Head of caudate nucleus (tissue), 42 donors: Measurements from ENCODE around the gene OR10C1.
"Not testable (repeated sequence)": the region's sequence is repeated elsewhere in the genome, so short reads cannot be mapped to it uniquely, and the experiment has no call there.

Source experiments
- DNase-seq, 42 donors: peaks; one replicate each; pipeline versions ENCODE4 v3.0.0 to v3.0.0-alpha.2; 2020 to 2021; ENCODE audit warnings: mixed read lengths in 7 of 42
- intact Hi-C: fragments of 100-400 bp; cut with DNase I; formaldehyde crosslinking; loops from one replicate; pipeline ENCODE4 v1.15.0; 2022

Gene OR10C1, protein sequence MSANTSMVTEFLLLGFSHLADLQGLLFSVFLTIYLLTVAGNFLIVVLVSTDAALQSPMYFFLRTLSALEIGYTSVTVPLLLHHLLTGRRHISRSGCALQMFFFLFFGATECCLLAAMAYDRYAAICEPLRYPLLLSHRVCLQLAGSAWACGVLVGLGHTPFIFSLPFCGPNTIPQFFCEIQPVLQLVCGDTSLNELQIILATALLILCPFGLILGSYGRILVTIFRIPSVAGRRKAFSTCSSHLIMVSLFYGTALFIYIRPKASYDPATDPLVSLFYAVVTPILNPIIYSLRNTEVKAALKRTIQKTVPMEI

DNA sequence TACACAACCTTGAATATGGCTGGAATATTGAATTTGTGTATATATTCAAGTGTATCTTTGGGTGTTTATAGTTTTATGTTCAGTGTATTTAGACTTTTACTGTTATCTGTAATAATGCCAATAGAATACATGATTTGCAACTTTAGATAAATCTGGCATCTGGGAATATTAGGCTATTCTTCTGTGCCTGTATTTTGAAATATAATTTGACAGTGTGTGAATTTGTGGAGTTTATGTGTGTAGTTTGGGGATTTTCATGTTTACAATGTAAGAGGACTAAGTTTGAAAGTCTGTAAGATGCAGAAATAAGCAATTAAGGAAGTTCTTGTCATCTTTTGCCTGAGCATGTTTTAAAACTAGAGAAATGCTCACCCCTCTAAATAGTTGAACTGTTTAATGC lies at the start of gene OR10C1:
Gene OR10C1, plus strand, starts transcription at position 301 of the 400 bp plus-strand sequence. CDS start 710 bp downstream, outside the sequence.
- no peak for DNase-seq
- intact Hi-C loops: no loop called here

DNA sequence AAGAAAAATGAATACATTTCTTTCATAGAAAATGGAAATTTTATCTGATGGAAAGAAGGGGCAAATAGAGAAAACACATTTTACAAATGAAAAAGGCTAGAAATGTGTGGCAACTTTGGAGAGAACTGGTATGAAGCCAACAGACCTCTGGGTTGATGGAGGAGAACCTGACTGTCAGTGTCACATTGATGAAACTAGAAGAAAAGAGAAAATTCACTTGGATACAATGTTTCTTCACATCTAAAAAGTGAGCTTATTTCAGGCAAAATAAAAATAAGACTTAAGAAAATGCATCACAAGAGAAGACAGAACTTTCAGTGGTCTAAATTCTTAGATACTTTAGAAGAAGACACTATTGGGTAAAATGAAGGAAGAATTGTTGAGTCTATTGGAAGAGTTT lies 43.8 kb upstream of the OR10C1 start, which contains the start of gene OR12D2:
Gene OR12D2, plus strand, starts transcription at position 301 of the 400 bp plus-strand sequence. CDS start 1,069 bp downstream, outside the sequence.
- intact Hi-C loops: no loop called here
- DNase-seq: no peak

DNA sequence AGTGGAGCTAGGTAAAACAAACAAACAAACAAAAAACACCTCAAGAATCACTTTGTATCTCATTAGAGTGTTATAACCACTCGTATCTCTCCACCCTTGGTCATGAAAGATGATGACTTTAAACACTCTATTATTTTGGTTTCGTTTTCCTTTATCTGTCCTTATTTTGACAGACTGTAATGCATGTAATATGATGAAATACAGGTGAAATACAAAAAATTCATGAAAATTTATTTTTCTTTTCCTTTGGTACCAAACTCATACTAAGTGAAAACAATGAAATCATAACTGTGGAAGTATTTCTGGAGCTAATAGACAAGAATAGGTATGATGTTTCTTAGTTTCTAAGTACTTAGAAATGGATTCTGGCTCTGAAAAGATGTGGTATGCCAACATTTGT lies 39.6 kb upstream of the OR10C1 start:
- intact Hi-C loops: no loop called here
- DNase-seq: no peak

DNA sequence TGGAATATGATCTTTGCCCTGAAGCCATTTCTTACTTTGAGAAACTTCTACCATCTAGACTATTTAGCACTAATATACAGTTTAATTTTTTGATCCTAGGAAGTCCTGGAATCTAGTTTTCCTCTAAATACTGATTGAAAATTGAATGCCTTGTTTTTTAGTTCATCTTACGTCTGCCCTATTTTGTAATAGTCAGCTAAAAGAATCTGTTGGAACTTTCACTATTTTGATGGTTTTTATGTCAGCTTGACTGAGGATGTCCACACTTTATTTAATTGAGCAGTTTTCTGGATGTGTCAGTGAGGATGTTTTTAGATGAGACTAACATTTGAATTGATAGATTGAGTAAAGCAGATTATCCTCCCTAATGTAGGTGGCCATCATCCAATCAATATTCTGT lies 35.3 kb upstream of the OR10C1 start:
- intact Hi-C loops: no loop called here
- DNase-seq: no peak

DNA sequence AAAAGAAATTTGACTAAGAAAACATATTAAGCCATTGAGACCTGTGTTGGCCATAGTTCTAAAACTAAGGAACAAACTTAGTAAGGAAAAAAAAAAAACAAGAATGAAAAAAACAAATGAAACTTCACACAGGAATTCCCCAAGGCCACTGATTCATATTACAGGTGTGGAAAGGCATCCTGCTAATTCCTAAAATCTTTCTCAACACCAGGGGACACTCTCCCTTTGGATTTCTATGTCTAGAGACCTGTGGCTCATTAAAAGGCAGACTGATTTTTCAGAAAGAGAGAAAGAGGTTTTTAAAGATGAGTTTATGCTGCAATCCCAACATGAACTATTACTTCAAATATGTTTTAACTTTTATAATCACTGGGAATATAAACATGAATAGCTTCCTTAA lies 24.5 kb upstream of the OR10C1 start, which contains the start of gene OR12D1:
Gene OR12D1, plus strand, starts transcription at position 341 of the 400 bp plus-strand sequence.
- intact Hi-C loops: no loop called here
- DNase-seq: no peak

DNA sequence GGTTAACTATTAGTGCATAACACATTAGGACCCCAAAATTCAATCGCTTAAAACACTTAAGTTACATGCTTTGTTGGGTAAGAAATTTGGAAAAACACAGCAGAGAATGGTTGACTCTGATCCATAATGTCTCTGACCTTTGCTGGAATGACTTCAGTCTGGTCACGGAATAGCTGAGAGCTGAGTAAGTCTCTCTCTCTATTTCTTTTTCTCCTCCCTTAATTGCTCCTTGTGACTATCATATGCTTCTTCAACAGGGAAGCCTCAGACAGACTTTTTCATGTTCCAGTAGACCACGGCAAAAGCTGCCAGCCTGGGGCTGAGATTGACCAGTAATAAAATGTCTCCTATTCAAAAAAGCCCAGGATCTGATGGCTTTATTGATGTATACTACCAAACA lies 19.6 kb upstream of the OR10C1 start:
- DNase-seq: no peak
- intact Hi-C loops: no loop called here

DNA sequence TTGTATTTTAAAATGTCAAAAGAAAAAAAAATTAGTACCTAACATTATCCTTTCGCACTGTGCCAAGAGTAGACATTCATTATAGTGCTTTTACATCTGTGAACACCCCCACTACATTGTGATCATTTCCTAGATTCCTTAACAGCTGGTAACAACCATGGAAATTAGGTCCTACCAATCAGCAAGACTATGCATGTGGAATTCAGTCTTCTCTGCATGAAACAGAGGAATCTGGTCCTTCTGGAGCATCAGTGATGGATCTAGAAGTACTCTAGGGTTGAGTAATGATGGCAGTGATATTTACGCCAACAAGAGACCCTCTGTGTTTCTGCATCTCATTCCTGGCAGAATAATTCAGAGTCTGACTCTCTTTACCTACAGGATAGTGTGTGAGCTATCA lies 14.9 kb upstream of the OR10C1 start:
- DNase-seq: no peak
- intact Hi-C loops: no loop called here

DNA sequence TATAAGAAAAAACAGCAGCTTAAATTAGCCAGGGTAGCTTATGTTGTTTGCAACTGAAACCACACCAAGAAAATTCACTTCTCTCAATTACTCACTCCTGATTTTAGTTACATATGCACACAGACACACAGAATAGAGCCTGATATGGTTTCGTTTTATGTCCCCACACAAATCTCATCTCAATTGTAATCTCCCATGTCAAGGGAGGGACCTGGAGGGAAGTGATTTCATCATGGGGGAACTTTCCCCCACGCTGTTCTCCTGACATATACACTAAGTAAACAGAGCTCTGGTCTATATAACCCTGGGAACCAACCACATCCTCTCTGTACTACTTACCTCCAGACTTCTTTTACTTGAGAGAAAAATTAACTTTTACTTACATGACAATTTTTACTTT lies 14.5 kb upstream of the OR10C1 start:
- intact Hi-C loops: no loop called here
- no peak for DNase-seq

DNA sequence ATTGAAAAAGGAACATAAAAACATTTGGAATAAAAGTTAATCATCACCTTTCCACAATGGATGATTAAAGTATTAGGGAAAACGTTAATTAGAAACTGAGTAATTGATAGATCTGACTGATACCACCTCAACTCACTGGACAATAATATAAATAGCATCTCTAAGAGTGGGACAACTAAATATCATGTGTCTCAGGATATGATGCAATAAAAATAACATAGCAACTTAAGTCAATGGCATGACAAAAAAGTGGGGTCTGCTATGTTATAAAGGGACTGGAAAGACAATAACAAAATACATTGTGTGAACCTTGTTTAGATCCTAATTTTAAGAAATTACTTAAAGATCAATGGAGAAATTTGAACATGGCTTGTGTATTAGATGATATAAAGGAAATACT lies 14.0 kb upstream of the OR10C1 start:
- intact Hi-C loops: no loop called here
- no peak for DNase-seq

DNA sequence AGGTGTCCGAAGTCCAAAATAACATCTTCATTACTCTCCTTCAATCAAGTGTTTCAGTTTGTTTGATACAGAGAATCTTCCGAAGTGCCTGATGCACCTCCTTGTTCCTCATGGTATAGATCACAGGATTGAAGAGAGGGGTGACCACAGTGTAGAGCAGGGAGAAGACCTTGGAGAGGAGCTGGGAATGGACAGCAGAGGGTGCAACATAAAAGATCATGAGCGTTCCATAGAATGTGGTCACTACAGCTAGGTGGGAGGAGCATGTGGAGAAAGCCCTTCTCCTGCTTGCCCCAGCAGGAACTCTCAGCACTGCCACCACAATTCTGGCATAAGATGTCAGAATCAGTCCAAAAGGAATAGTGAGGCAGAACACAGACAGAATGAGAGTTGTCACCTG lies 12.5 kb upstream of the OR10C1 start:
- intact Hi-C loops: no loop called here
- no peak for DNase-seq

DNA sequence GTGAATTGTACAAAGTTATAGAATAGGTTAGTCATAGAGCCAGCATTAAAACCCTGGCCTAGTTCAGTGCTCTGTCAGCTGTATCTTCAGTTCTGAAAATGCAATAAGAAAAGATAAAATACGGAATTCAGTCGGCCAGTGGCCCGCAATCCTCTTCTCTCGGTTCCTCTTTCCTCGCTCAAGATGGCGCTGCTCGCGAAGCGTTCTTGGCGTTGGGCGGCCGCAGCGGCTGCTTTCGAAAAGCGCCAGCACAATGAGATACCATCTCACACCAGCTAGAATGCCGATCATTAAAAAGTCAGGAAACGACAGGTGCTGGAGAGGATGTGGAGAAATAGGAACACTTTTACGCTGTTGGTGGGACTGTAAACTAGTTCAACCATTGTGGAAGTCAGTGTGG lies 2.4 kb upstream of the OR10C1 start:
- intact Hi-C loops, DNase-seq: not testable (repeated sequence)

DNA sequence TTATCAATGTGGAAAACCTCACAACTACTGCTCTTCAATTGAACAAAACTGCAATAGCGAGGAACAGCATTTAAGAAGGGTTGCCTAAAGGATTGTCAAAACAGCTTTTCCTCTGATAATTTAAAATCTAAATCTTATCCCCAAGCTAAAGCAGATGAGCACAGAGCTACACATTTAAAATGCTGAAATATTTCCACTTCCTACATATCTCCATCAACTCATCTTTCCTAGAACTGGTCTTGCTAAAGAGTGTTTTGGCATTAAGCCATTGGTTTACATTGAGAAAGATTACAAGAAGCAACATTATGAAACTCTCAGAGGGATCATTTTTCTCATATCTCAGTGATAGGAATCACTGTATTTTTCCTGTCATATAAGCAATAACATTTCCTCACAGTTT lies 3.6 kb downstream of the OR10C1 start:
- DNase-seq: no peak
- intact Hi-C loops: no loop called here

DNA sequence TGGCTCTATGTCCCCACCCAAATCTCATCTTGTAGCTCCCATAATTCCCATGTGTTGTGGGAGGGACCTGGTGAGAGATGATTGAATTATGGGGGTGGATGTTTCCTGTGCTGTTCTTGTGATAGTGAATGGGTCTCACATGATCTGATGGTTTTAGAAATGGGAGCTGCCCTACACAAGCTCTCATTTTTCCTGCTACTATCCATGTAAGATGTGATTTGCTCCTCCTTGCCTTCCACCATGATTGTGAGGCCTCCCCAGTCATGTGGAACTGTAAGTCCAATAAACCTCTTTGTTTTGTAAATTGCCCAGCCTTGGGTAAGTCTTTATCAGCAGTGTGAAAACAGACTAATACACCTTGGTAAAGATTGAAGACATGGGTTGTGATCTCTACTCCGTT lies 4.9 kb downstream of the OR10C1 start:
- DNase-seq, intact Hi-C loops: not testable (repeated sequence)

DNA sequence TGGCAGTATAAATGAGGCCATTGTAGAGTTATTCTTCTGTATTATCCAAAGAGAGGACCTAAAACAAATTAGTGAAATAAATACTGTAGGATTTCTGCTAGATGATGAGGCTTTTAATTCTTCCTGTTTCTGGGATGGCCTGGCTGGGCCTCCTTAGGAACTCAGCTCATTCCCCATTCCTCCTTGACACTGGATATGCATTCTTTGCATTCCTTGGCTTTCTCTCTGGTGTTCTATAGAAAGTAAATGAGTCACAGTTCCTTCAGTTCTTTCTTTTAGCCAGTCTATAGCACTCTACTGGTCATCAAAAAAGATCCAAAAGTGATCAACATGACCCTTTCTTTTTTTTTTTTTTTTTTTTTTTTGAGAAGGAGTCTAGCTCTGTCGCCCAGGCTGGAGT lies 8.6 kb downstream of the OR10C1 start:
- intact Hi-C loops: no loop called here
- no peak for DNase-seq

DNA sequence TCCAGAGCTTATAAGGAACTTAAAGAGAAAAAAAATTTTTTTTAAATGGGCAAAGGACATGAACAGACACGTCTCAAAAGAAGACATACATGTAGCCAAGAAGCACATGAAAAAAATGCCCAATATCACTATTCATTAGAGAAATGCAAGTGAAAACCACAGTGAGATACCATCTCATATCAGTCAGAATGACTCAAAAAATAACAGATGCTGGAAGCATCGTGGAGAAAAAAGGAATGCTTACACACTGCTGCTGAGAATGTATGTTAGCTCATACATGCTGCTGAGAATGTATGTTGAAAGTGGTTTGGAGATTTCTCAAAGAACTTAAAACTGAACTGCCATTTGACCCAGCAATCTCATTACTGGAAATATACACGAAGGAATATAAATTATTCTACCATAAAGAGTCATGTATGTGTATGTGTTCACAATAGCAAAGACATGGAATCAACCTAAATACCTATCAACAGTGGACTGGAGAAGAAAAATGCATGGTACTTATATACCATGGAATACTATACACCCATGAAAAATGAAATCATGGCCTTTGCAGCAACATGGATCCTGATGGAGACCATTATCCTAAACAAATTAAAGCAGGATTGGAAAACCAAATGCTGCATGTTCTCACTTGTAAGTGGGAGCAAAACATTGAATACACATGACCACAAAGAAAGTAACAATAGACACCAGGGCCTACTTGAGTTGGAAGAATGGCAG lies 12.5 kb downstream of the OR10C1 start:
- no peak for DNase-seq
- intact Hi-C loops: no loop called here

DNA sequence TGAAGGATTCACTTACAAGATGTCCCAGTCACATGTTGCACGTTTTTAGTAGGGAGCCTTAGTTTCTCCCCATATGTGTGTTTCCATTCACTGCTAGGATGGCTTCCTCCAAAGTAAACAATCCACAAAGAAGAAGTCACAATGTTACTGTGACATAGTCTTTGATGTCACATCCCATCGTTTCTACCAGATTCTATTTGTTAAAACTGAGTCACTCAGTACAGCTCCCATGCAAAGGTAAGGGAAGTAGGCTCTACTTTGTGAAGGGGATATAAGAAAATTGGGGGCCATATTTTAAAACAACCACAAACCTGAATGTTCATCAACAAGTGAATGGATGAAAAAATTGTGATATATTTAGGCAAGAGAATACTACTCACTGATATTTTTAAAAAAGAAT lies 17.9 kb downstream of the OR10C1 start, which contains the start of the genes OR11A1 and OR2H1:
Gene OR11A1, minus strand, starts transcription at position 101 of the 400 bp plus-strand sequence. CDS start 29,430 bp downstream, outside the sequence.
Gene OR2H1, plus strand, starts transcription at position 185 of the 400 bp plus-strand sequence. CDS start 4,615 bp downstream, outside the sequence.
- intact Hi-C loops: no loop called here
- no peak for DNase-seq

DNA sequence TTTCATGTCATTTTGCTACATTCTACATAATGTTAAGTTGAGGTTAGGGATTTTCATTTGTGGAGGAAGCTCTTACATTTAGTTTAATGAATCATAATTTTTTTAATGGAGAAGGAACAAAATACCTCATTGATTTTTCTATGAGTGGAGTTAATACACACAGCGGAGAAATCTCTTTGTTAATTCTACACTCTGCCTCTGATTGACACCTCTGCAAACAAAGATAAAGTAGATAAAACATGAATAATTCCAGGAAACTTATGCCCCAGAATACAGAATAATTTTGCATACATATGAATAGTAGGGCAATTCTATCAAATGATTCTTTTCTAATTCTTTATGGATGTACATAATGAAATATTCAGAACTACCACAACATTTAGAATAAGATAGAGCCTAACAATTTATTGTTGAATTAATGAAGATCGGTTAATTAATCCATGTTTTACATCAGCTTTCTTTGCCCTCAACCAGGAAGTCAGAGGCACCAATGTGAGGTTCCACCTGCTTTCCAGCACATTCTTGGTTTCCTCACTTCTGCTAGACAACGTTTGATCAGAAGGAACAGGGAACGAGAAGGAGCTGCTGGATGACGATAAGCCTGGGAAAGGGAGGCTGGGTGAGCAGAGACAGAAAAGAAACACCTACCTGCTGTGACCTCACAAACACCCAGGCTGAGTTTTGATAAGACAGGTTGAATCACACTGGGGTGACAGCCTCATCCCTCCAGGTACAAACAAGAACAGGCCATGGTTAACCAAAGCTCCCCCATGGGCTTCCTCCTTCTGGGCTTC lies 22.1 kb downstream of the OR10C1 start:
- DNase-seq: no peak
- intact Hi-C loops: no loop called here

DNA sequence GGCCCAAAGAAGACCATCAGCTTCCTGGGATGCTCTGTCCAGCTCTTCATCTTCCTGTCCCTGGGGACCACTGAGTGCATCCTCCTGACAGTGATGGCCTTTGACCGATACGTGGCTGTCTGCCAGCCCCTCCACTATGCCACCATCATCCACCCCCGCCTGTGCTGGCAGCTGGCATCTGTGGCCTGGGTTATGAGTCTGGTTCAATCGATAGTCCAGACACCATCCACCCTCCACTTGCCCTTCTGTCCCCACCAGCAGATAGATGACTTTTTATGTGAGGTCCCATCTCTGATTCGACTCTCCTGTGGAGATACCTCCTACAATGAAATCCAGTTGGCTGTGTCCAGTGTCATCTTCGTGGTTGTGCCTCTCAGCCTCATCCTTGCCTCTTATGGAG lies 22.9 kb downstream of the OR10C1 start:
- DNase-seq: no peak
- intact Hi-C loops: no loop called here

DNA sequence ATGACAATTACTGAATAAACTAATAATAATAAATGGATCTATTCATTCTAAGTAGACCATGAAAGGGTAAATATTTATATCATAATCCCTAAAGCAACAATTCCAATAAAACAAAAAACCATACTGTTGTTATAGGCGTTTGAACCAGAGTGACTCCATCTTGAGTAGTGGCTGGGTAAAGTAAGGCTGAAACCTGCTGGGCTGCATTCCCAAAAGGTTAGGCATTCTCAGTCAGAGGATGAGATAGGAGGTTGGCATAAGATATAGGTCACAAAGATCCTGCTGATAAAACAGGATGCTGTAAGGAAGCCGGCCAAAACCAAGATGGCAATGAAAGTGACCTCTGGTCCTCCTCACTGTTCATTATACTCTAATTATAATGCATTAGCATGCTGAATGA lies 26.2 kb downstream of the OR10C1 start:
- no peak for DNase-seq
- intact Hi-C loops: no loop called here

DNA sequence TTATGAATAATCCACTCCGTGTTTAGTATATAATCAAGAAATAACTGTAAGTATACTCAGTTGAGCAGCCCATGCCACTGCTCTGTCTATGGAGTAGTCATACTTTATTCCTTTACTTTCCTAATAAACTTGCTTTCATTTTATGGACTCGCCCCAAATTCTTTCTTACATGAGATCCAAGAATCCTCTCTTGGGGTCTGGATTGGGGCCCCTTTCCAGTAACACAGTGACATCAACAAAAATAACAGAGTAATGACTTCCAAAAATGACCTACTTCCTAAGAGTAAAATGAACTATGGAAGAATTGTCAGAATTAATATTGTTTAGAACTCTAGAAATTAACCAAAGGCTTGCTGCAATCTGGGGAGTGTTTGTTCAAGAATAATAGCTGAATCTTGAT lies 26.7 kb downstream of the OR10C1 start:
- no peak for DNase-seq

More for the DNA sequence above, 26.7 kb downstream of the OR10C1 start:
- intact Hi-C loops: no loop called here
